ENCODE results near the gene AUH.

AUH gene

DNA sequence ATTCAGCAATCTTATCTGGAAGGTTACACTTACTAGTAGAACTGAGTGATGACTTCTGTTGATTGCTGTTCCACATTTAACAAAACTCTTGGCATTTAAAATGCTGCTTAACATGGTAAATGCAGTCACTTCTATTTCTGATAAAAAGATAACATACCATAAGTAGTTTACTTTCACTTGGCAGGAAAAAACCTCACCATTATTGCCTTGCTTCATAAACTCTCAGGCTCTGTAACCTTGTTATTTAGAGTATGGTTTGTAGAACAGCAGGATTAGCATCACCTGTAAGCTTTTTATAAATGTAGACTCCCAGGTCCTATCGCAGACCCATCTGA is 55.5 kb downstream of the AUH start:
- Histone ChIP-seq H3K27ac (ENCODE audit: low read depth, low read length) (no peak overlapping the region), H3K9me3 (ENCODE audit: control insufficient read depth in 5 of 5, low read length in 5 of 5) (no peaks in the 10 kb centered on the region), H3K9ac (ENCODE audit: low read length in 5 of 5) (no peak overlapping the region), H3K4me3 (ENCODE audit: low read depth in 1 of 5, low read length in 5 of 5) (no peak overlapping the region), H3K36me3 (ENCODE audit: control insufficient read depth in 5 of 5, insufficient read depth in 5 of 5, low read length in 5 of 5) (peaks cover 0 to 8% (median 3%) of the 10 kb centered on the region in 5 donors), H3K27me3 (ENCODE audit: control insufficient read depth in 5 of 5, insufficient read depth in 4 of 5, low read length in 5 of 5) (no peaks in the 10 kb centered on the region), H3K4me1 (ENCODE audit: control insufficient read depth in 5 of 5, insufficient read depth in 5 of 5, low read length in 5 of 5) (peaks cover 0 to 15% (median 8%) of the 10 kb centered on the region in 5 donors)

DNA sequence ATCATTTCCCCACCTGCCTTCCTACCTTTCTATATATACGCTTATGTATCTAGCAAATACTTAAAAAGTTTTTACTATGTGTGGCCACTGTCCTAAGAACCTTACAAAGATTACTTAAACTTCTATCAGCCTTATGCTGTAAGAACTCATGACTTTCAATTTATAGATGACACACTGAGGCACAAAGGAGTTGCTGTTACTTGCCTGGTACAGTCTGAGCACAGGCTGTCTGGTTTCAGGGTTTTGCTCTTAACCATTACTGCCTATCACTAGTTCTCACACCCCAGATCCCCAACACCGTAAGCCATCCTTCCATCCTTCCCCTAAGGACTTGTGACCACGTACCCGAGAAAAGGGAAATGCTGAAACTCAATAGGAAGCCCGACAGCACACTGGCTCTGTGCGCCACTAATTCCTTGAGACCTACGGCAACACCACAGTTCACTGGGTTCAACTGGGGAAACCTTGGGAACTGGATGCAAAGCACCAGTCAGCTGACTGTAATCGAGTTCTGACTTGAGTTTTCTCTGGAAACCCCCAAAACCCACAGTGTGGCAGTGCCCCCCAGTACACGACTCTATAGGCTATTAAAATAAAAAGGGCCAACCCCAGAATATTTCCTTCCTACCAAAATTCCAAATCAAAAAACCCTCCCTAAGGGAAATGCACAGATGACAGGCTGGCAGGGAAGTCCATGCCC is 56.0 kb downstream of the AUH start:
- no peaks in the 10 kb centered on the region for H3K27me3 ChIP-seq (ENCODE audit: control insufficient read depth in 5 of 5, insufficient read depth in 4 of 5, low read length in 5 of 5)
- no peak overlapping the region for H3K27ac ChIP-seq (ENCODE audit: low read depth, low read length)
- H3K9me3 ChIP-seq (ENCODE audit: control insufficient read depth in 5 of 5, low read length in 5 of 5): no peaks in the 10 kb centered on the region
- H3K4me3 ChIP-seq (ENCODE audit: low read depth in 1 of 5, low read length in 5 of 5): no peak overlapping the region
- H3K36me3 ChIP-seq (ENCODE audit: control insufficient read depth in 5 of 5, insufficient read depth in 5 of 5, low read length in 5 of 5): peaks cover 0 to 8% (median 3%) of the 10 kb centered on the region in 5 donors
- peaks cover 0 to 20% (median 9%) of the 10 kb centered on the region in 5 donors for H3K4me1 ChIP-seq (ENCODE audit: control insufficient read depth in 5 of 5, insufficient read depth in 5 of 5, low read length in 5 of 5)
- no peak overlapping the region for H3K9ac ChIP-seq (ENCODE audit: low read length in 5 of 5)

DNA sequence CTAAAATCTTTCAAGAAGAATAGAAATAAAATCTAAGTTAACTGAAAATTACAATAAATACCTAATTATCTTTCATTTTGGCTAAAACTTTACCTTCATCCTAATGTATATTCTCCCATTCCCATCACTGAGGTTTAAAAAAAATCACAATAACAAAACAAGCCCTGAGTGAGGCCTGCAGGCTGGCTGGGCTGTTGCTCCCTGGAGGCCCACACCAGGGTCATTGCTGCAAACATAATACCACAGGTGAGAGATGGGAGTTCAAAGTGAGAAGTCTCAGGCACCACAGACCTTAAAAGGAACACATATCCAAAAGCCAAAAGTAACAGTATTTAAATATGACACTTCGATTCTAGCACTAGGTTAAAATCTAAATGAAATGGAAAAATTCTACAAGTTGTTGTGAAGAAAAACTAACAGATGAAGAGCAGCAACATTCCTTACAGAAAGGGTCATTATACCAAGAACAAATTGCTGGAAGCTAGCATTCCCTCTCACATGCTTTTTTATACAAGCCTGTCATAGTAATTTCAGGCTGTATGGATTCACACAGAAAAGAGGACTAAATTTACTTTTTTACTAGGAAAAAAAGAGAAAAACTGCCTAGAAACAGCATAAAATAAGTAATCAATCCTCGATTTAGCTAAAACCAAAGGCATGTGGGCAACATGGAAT is 57.8 kb downstream of the AUH start:
- H3K9me3 ChIP-seq (ENCODE audit: control insufficient read depth in 5 of 5, low read length in 5 of 5): no peaks in the 10 kb centered on the region
- H3K36me3 ChIP-seq (ENCODE audit: control insufficient read depth in 5 of 5, insufficient read depth in 5 of 5, low read length in 5 of 5): peaks cover 0 to 2% (median 0%) of the 10 kb centered on the region in 5 donors
- no peak overlapping the region for H3K9ac ChIP-seq (ENCODE audit: low read length in 5 of 5)
- H3K27ac ChIP-seq (ENCODE audit: low read depth, low read length): peak overlapping the region; percentile 33
- peaks cover 0 to 23% (median 12%) of the 10 kb centered on the region in 5 donors for H3K4me1 ChIP-seq (ENCODE audit: control insufficient read depth in 5 of 5, insufficient read depth in 5 of 5, low read length in 5 of 5)
- H3K27me3 ChIP-seq (ENCODE audit: control insufficient read depth in 5 of 5, insufficient read depth in 4 of 5, low read length in 5 of 5): no peaks in the 10 kb centered on the region
- no peak overlapping the region for H3K4me3 ChIP-seq (ENCODE audit: low read depth in 1 of 5, low read length in 5 of 5)

DNA sequence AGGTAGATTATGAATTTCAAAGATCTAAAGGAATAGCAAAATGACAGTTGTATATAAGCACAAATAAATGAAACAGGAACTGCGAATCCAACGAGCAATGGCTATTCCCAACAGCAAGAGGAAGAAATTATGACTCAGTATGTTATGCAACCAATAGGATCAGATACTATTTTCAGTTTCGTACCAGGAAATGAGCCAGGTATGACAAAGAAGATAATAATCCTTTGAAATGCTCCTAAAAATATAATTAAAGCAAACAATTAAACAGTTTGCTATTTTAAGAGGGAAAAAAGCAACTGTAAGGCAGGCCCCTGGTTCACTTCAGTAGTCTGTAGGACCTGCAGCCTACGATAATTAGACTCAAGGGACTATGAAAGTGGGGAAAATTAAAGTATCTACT is 58.9 kb downstream of the AUH start:
- peak overlapping the region in 2 of 5 donors; percentile 41 to 71 for H3K9ac ChIP-seq (ENCODE audit: low read length in 5 of 5)
- H3K27ac ChIP-seq (ENCODE audit: low read depth, low read length): peak overlapping the region; percentile 33
- peak overlapping the region; percentile 2 to 46 (median 38) for H3K4me3 ChIP-seq (ENCODE audit: low read depth in 1 of 5, low read length in 5 of 5)
- H3K36me3 ChIP-seq (ENCODE audit: control insufficient read depth in 5 of 5, insufficient read depth in 5 of 5, low read length in 5 of 5): peaks cover 0 to 2% (median 0%) of the 10 kb centered on the region in 5 donors
- peaks cover 0 to 32% (median 18%) of the 10 kb centered on the region in 5 donors for H3K4me1 ChIP-seq (ENCODE audit: control insufficient read depth in 5 of 5, insufficient read depth in 5 of 5, low read length in 5 of 5)
- no peaks in the 10 kb centered on the region for H3K27me3 ChIP-seq (ENCODE audit: control insufficient read depth in 5 of 5, insufficient read depth in 4 of 5, low read length in 5 of 5)
- no peaks in the 10 kb centered on the region for H3K9me3 ChIP-seq (ENCODE audit: control insufficient read depth in 5 of 5, low read length in 5 of 5)

DNA sequence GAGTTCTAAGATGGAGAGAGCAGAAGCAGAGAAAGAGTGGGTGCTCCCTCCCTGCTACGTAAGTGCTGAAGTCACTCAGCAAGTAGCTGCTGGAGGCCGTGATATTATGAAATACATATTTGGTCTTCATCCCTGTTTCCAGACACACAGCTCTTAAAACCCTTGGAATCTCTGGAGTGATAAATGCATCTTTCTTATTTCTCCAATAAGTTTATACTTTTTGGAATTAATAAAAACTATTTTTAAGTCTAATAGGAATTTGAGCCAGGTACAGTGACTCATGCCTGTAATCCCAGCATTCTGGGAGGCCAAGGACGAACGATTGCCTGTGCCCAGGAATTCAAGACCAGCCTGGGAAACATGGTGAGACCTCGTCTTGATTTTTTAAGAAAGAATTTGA is 60.6 kb downstream of the AUH start:
- no peaks in the 10 kb centered on the region for H3K9me3 ChIP-seq (ENCODE audit: control insufficient read depth in 5 of 5, low read length in 5 of 5)
- no peak overlapping the region for H3K4me3 ChIP-seq (ENCODE audit: low read depth in 1 of 5, low read length in 5 of 5)
- H3K27ac ChIP-seq (ENCODE audit: low read depth, low read length): peak overlapping the region; percentile 29
- H3K4me1 ChIP-seq (ENCODE audit: control insufficient read depth in 5 of 5, insufficient read depth in 5 of 5, low read length in 5 of 5): peaks cover 0 to 34% (median 19%) of the 10 kb centered on the region in 5 donors
- H3K27me3 ChIP-seq (ENCODE audit: control insufficient read depth in 5 of 5, insufficient read depth in 4 of 5, low read length in 5 of 5): no peaks in the 10 kb centered on the region
- peaks cover 0 to 7% (median 5%) of the 10 kb centered on the region in 5 donors for H3K36me3 ChIP-seq (ENCODE audit: control insufficient read depth in 5 of 5, insufficient read depth in 5 of 5, low read length in 5 of 5)
- peak overlapping the region in 1 of 5 donors; percentile 9 for H3K9ac ChIP-seq (ENCODE audit: low read length in 5 of 5)

DNA sequence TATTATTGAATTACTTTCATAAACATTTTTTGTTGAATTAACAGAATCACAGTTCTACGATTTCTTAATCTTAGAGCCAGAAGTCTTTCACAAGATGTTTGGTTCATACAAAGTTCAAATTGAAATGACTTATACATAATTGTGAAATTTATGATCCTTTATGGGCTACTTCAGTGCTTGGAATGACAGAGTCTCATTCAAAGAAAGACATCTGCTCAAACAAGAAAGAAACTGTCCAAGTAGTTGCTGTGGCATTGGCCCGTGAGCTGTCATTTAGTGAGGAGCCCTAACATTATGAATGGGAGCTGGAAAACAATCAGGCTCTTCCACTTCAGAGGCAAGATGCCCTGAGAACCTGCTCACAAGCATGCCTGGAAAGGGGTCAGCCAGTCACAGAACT is 63.4 kb downstream of the AUH start:
- no peak overlapping the region for H3K4me3 ChIP-seq (ENCODE audit: low read depth in 1 of 5, low read length in 5 of 5)
- H3K9me3 ChIP-seq (ENCODE audit: control insufficient read depth in 5 of 5, low read length in 5 of 5): no peaks in the 10 kb centered on the region
- H3K36me3 ChIP-seq (ENCODE audit: control insufficient read depth in 5 of 5, insufficient read depth in 5 of 5, low read length in 5 of 5): peaks cover 23 to 30% (median 24%) of the 10 kb centered on the region in 5 donors
- H3K9ac ChIP-seq (ENCODE audit: low read length in 5 of 5): no peak overlapping the region
- H3K27ac ChIP-seq (ENCODE audit: low read depth, low read length): peak overlapping the region; percentile 4
- peaks cover 0 to 30% (median 20%) of the 10 kb centered on the region in 5 donors for H3K4me1 ChIP-seq (ENCODE audit: control insufficient read depth in 5 of 5, insufficient read depth in 5 of 5, low read length in 5 of 5)
- H3K27me3 ChIP-seq (ENCODE audit: control insufficient read depth in 5 of 5, insufficient read depth in 4 of 5, low read length in 5 of 5): no peaks in the 10 kb centered on the region

DNA sequence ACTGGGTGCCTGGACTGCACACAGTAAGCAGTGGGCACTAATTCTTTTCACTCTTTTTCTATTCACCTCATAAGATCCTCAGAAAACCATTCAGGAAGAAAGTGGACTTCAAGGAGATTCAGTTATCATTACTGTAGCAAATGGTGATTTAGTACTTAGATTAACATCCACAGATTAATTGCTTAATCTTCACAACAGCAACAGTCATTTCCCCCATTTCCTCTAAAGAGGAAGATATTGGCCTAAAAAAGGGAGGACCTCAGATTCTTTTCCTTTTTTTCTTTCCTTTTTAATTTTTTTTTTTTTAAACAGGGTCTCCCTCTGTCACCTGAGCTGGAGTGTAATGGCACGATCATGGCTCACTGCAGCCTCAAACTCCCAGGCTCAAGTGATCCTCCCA is 64.4 kb downstream of the AUH start:
- Histone ChIP-seq H3K9ac (ENCODE audit: low read length in 5 of 5) (no peak overlapping the region), H3K4me1 (ENCODE audit: control insufficient read depth in 5 of 5, insufficient read depth in 5 of 5, low read length in 5 of 5) (peaks cover 0 to 28% (median 11%) of the 10 kb centered on the region in 5 donors), H3K27ac (ENCODE audit: low read depth, low read length) (no peak overlapping the region), H3K27me3 (ENCODE audit: control insufficient read depth in 5 of 5, insufficient read depth in 4 of 5, low read length in 5 of 5) (no peaks in the 10 kb centered on the region), H3K36me3 (ENCODE audit: control insufficient read depth in 5 of 5, insufficient read depth in 5 of 5, low read length in 5 of 5) (peaks cover 24 to 35% (median 29%) of the 10 kb centered on the region in 5 donors), H3K4me3 (ENCODE audit: low read depth in 1 of 5, low read length in 5 of 5) (no peak overlapping the region), H3K9me3 (ENCODE audit: control insufficient read depth in 5 of 5, low read length in 5 of 5) (no peaks in the 10 kb centered on the region)

DNA sequence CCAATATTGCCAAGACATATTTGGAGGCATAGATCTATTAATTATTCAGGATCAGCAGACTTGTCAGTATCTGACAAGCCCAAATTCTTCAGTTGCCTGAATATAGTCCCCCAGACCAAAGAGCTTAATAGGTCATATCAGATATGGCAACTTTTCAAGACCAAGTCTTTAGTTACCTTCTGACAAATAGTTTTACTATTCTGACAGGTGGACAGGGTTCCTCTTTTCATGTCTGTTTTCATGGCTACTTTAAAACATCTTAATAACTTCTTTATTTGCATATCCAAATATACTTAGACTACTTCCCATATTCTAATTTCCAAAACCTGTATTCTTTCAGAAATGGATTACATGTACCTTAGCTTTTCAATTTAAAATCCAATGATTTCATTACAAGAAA is 65.4 kb downstream of the AUH start:
- Histone ChIP-seq H3K9me3 (ENCODE audit: control insufficient read depth in 5 of 5, low read length in 5 of 5) (no peaks in the 10 kb centered on the region), H3K4me1 (ENCODE audit: control insufficient read depth in 5 of 5, insufficient read depth in 5 of 5, low read length in 5 of 5) (peaks cover 0 to 28% (median 8%) of the 10 kb centered on the region in 5 donors), H3K4me3 (ENCODE audit: low read depth in 1 of 5, low read length in 5 of 5) (no peak overlapping the region), H3K27ac (ENCODE audit: low read depth, low read length) (no peak overlapping the region), H3K27me3 (ENCODE audit: control insufficient read depth in 5 of 5, insufficient read depth in 4 of 5, low read length in 5 of 5) (no peaks in the 10 kb centered on the region), H3K9ac (ENCODE audit: low read length in 5 of 5) (no peak overlapping the region), H3K36me3 (ENCODE audit: control insufficient read depth in 5 of 5, insufficient read depth in 5 of 5, low read length in 5 of 5) (peaks cover 24 to 35% (median 29%) of the 10 kb centered on the region in 5 donors)

DNA sequence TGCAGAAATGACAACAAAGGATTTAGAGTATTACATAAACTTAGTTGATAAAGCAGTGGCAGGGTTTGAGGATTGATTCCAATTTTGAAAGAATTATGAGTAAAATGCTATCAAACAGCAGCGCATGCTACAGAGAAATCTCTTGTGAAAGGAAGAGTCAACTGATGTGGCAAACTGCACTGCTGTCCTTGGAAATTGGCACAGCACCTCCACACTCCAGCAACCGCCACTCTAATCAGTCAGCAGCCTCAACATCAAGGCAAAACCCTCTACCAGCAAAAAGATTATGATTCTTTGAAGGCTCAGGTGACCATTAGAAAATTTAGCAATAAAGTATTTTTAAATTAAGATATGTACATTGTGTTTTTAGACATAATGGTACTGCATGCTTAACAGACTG is 66.4 kb downstream of the AUH start:
- Histone ChIP-seq H3K36me3 (ENCODE audit: control insufficient read depth in 5 of 5, insufficient read depth in 5 of 5, low read length in 5 of 5) (peaks cover 24 to 39% (median 29%) of the 10 kb centered on the region in 5 donors), H3K27me3 (ENCODE audit: control insufficient read depth in 5 of 5, insufficient read depth in 4 of 5, low read length in 5 of 5) (no peaks in the 10 kb centered on the region), H3K4me3 (ENCODE audit: low read depth in 1 of 5, low read length in 5 of 5) (no peak overlapping the region), H3K27ac (ENCODE audit: low read depth, low read length) (no peak overlapping the region), H3K4me1 (ENCODE audit: control insufficient read depth in 5 of 5, insufficient read depth in 5 of 5, low read length in 5 of 5) (peaks cover 0 to 21% (median 8%) of the 10 kb centered on the region in 5 donors), H3K9ac (ENCODE audit: low read length in 5 of 5) (no peak overlapping the region), H3K9me3 (ENCODE audit: control insufficient read depth in 5 of 5, low read length in 5 of 5) (no peaks in the 10 kb centered on the region)

DNA sequence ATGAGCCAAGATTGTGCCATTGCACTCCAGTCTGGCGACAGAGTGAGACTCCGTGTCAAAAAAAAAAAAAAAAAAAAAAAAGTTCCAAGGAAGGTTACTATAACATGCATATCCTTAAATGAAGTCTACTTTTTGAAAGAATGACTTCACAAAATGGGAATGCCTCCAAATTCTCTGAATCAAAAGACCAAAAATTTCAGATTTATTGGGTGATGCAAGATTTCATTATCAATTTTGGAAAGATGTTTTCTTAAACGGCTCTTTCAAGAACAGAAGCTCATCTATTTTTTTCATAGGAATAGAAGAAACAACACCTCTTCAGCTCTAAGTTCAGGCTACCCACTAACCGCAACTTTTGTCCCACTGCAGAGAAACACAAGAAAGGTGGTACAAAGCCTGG is 69.9 kb downstream of the AUH start:
- Histone ChIP-seq H3K36me3 (ENCODE audit: control insufficient read depth in 5 of 5, insufficient read depth in 5 of 5, low read length in 5 of 5) (peaks cover 21 to 36% (median 29%) of the 10 kb centered on the region in 5 donors), H3K9me3 (ENCODE audit: control insufficient read depth in 5 of 5, low read length in 5 of 5) (no peaks in the 10 kb centered on the region), H3K9ac (ENCODE audit: low read length in 5 of 5) (no peak overlapping the region), H3K4me1 (ENCODE audit: control insufficient read depth in 5 of 5, insufficient read depth in 5 of 5, low read length in 5 of 5) (peaks cover 0 to 14% (median 0%) of the 10 kb centered on the region in 5 donors), H3K27me3 (ENCODE audit: control insufficient read depth in 5 of 5, insufficient read depth in 4 of 5, low read length in 5 of 5) (no peaks in the 10 kb centered on the region), H3K27ac (ENCODE audit: low read depth, low read length) (no peak overlapping the region), H3K4me3 (ENCODE audit: low read depth in 1 of 5, low read length in 5 of 5) (no peak overlapping the region)
